C4-2B (cell line): ENCODE measurements around the gene PATJ.

Experiments used
- H3K27ac ChIP-seq: fragments of 450-650 bp; 2 replicates; pipeline ENCODE4 v1.5.1; 2017
- CTCF ChIP-seq: fragments of 450-650 bp; conservative IDR thresholded peaks from 2 replicates; pipeline ENCODE4 v1.5.1; 2017; ENCODE audit warnings: mild to moderate bottlenecking
- ZFX ChIP-seq: fragments of 450-650 bp; IDR thresholded peaks from 2 replicates; pipeline ENCODE4 v1.6.1; 2017

PATJ gene

GRCh38 chr1:62037274-62037673, 295.0 kb downstream of the PATJ start:
- H3K27ac ChIP-seq = no peak overlapping the region
- no peak for TF ChIP-seq ZFX
- no peak for TF ChIP-seq CTCF

- H3K27ac ChIP-seq = no peak overlapping the region
- TF ChIP-seq CTCF (peak; percentile 33; the same call in 1 of the 2 replicates), ZFX (no peak)
These were observed 296.5 kb downstream of the PATJ start for GRCh38 chr1:62038594-62039284.

GRCh38 chr1:62040450-62040849, 298.2 kb downstream of the PATJ start:
- no peak for TF ChIP-seq CTCF
- TF ChIP-seq ZFX = no peak
- no peak overlapping the region for H3K27ac ChIP-seq

- H3K27ac ChIP-seq = no peak overlapping the region
- TF ChIP-seq ZFX (no peak), CTCF (no peak)
These were observed 298.7 kb downstream of the PATJ start for GRCh38 chr1:62040973-62041372.

GRCh38 chr1:62043154-62043553, 300.9 kb downstream of the PATJ start:
- no peak overlapping the region for H3K27ac ChIP-seq
- TF ChIP-seq CTCF = no peak
- TF ChIP-seq ZFX = no peak

- H3K27ac ChIP-seq = no peak overlapping the region
- no peak for TF ChIP-seq ZFX
These were observed 303.3 kb downstream of the PATJ start for GRCh38 chr1:62045574-62045973.

GRCh38 chr1:62046927-62047326, 304.6 kb downstream of the PATJ start:
- TF ChIP-seq ZFX = no peak
- no peak for TF ChIP-seq CTCF
- H3K27ac ChIP-seq = no peak overlapping the region

- no peak overlapping the region for H3K27ac ChIP-seq
These were observed 307.9 kb downstream of the PATJ start for GRCh38 chr1:62050165-62050564.

More at GRCh38 chr1:62050165-62050564, 307.9 kb downstream of the PATJ start:
- TF ChIP-seq ZFX (no peak), CTCF (no peak)
